K562 (cell line): ENCODE results near the gene AKAP6. TPM values are rescaled to one million over a fixed set of nuclear protein-coding genes. Genes with fewer than 3 reads are reported as not detected.

Experiments used
- ATAC-seq: fragments of 200-7000 bp; cut with Tn5 transposase; 3 replicates; pipeline ENCODE4 v1.9.1; 2020; ENCODE audit warnings: moderate library complexity
- BruUV-seq: library from RNA; stranded (reverse); fragments of 400-500 nt; replicated peaks from 2 replicates; lab custom pipeline; 2021; lab: Mats Ljungman, UMichigan
- CTCF ChIA-PET: fragments of 300-600 bp; formaldehyde crosslinking; extraction: SDS; loops from one replicate; lab custom pipeline; 2021; ENCODE audit warnings: low intra/inter-chr PET ratio; lab: Yijun Ruan, JAX
- POLR2A ChIA-PET: fragments of 300-600, 350-650 bp; sonication (Branson Sonifier 250); formaldehyde crosslinking; extraction: SDS; loops from one replicate; lab custom pipeline; 2021; ENCODE audit warnings: antibody characterized with exemption, inconsistent platforms; lab: Yijun Ruan, JAX
- DNase-seq, 4 experiments: peaks; one replicate each; pipeline versions ENCODE4 v3.0.0 to v3.0.0-alpha.2; 2011 to 2018; ENCODE audit warnings: low spot score in 3 of 4, mixed read lengths in 3 of 4; ENCODE audit errors: extremely low read depth in 1 of 4
- FAIRE-seq: peaks from 2 replicates; lab custom pipeline; 2011; peaks lifted over from hg19 to GRCh38; lab: Jason Lieb, UNC
- H2AFZ ChIP-seq: 2 replicates; pipeline ENCODE4 v1.6.0; 2011; ENCODE audit warnings: low read depth, low read length, control low read depth, inconsistent platforms
- H3K27ac ChIP-seq: fragments of 200-600 bp; 3 replicates; pipeline ENCODE4 v1.8.0; 2011; ENCODE audit warnings: low read depth, mild to moderate bottlenecking, control low read depth, inconsistent platforms, low read length, moderate library complexity, mixed read lengths; ENCODE audit errors: extremely low read depth
- H3K27me3 ChIP-seq, 2 experiments: fragments of 300-600 bp in 1 of 2; 2 replicates in 1 of 2; 3 replicates in 1 of 2; pipeline versions ENCODE4 v1.6.0 to v1.8.0; 2011; ENCODE audit warnings: inconsistent platforms in 2 of 2, low read length in 2 of 2, mild to moderate bottlenecking in 1 of 2, mixed read lengths in 1 of 2, moderate library complexity in 1 of 2; ENCODE audit not compliant: control insufficient read depth in 2 of 2, insufficient read depth in 2 of 2
- H3K36me3 ChIP-seq: fragments of 300-600 bp; 3 replicates; pipeline ENCODE4 v1.8.0; 2011; ENCODE audit warnings: mild to moderate bottlenecking, low read length, inconsistent platforms; ENCODE audit not compliant: control insufficient read depth, insufficient read depth
- H3K4me1 ChIP-seq, 2 experiments: fragments of 200-600 bp in 1 of 2; replicated peaks in 1 of 2; 2 replicates in 1 of 2; 3 replicates in 1 of 2; pipeline versions ENCODE4 v1.5.1 to v1.8.0; 2011; ENCODE audit warnings: inconsistent platforms in 2 of 2, low read length in 2 of 2, mild to moderate bottlenecking in 1 of 2, mixed read lengths in 1 of 2, moderate library complexity in 1 of 2; ENCODE audit not compliant: control insufficient read depth in 2 of 2, insufficient read depth in 2 of 2
- H3K4me2 ChIP-seq: 2 replicates; pipeline ENCODE4 v1.6.1; 2011; ENCODE audit warnings: low read length, control low read depth, inconsistent platforms, mixed read lengths; ENCODE audit not compliant: insufficient read depth
- H3K4me3 ChIP-seq: fragments of 200-600 bp; sonication (generic), shearing (Covaris generic); 2 replicates; pipeline ENCODE4 v1.5.1; 2016; ENCODE audit warnings: control low read depth, inconsistent platforms
- H3K79me2 ChIP-seq: fragments of 200-600 bp; 3 replicates; pipeline ENCODE4 v1.8.0; 2011; ENCODE audit warnings: low read length, inconsistent platforms; ENCODE audit not compliant: control insufficient read depth, insufficient read depth
- H3K9ac ChIP-seq, 2 experiments: 2 replicates each; pipeline versions ENCODE4 v1.6.0 to v1.6.1; 2011; ENCODE audit warnings: low read depth in 2 of 2, low read length in 2 of 2, control low read depth in 1 of 2, inconsistent platforms in 1 of 2, mild to moderate bottlenecking in 1 of 2, mixed read lengths in 1 of 2; ENCODE audit not compliant: insufficient read depth in 1 of 2
- H3K9me1 ChIP-seq: one replicate; pipeline ENCODE4 v1.6.0; 2011; ENCODE audit warnings: inconsistent platforms, mild to moderate bottlenecking, low read length, moderate library complexity; ENCODE audit not compliant: control insufficient read depth, insufficient read depth
- H3K9me3 ChIP-seq: replicated peaks from 2 replicates; pipeline ENCODE4 v1.5.1; 2011; ENCODE audit warnings: low read depth, low read length, inconsistent platforms; ENCODE audit not compliant: control insufficient read depth, insufficient read depth
- H4K20me1 ChIP-seq: replicated peaks from 2 replicates; pipeline ENCODE4 v1.6.1; 2011; ENCODE audit warnings: low read length, inconsistent platforms, mixed read lengths; ENCODE audit not compliant: control insufficient read depth, insufficient read depth
- EGR1 ChIP-seq: fragments of 450-650 bp; conservative IDR thresholded peaks from 2 replicates; pipeline ENCODE4 v1.6.1; 2017; ENCODE audit warnings: mild to moderate bottlenecking
- FOXJ2 ChIP-seq: fragments of 200-800 bp; sonication (Bioruptor generic); IDR thresholded peaks from 2 replicates; pipeline ENCODE4 v1.6.1; 2016; ENCODE audit warnings: missing genetic modification characterization, missing compliant biosample characterization
- POLR2H ChIP-seq: IDR thresholded peaks from 2 replicates; pipeline ENCODE4 v1.6.1; 2016; ENCODE audit warnings: missing genetic modification characterization, low read depth, mild to moderate bottlenecking, control low read depth, missing compliant biosample characterization, moderate library complexity
- SAFB2 ChIP-seq: fragments of 200-400 bp; formaldehyde crosslinking; IDR thresholded peaks from 2 replicates; pipeline ENCODE4 v1.6.1; 2018; ENCODE audit warnings: borderline replicate concordance, low read length, low read depth, moderate library complexity; ENCODE audit not compliant: severe bottlenecking
- WGBS: fragments of 100-300 bp; shearing (Covaris generic); methylation state at CpG from one replicate; pipeline ENCODE4 v1.1.6; 2016; ENCODE audit warnings: low coverage, mixed read lengths; ENCODE audit not compliant: insufficient coverage; ENCODE audit errors: missing lambda C conversion rate; 5-methylcytosine and 5-hydroxymethylcytosine counted together
- in situ Hi-C: fragments of 300-500 bp; cut with MboI; formaldehyde crosslinking; loops from 4 replicates; pipeline ENCODE4 v1.15.0; 2018; ENCODE audit warnings: inconsistent platforms, mixed read lengths
- intact Hi-C: fragments of 100-400 bp; cut with micrococcal nuclease; formaldehyde crosslinking; loops from 2 replicates; pipeline ENCODE4 v1.14.2; 2022
- polyA plus RNA-seq, 8 experiments: library from polyadenylated mRNA; depleted of rRNA in 4 of 8; stranded (reverse) in 5 of 8; unstranded in 3 of 8; fragments of >200 nt; fragmentation: Nextera tagmentation in 2 of 8; fragmentation: Illumina TruSeq in 1 of 8; extraction: Ambion mirVana in 2 of 8; extraction: Trizol in 1 of 8; gene quantifications; 2 replicates each; pipeline versions ENCODE4 v1.2.1 to v1.2.3, GENCODE V29; 2011 to 2014; ENCODE audit warnings: inconsistent platforms in 1 of 8, missing spikeins in 1 of 8
- total RNA-seq, 7 experiments: library from RNA; depleted of rRNA in 6 of 7; stranded (reverse); fragments of >200 nt in 6 of 7; fragmentation: Illumina TruSeq in 2 of 7; extraction: Trizol in 2 of 7; gene quantifications; 2 replicates each; pipeline versions ENCODE4 v1.2.1 to v1.2.3, GENCODE V29; 2011 to 2021; ENCODE audit warnings: low replicate concordance in 1 of 7
- TF ChIP-seq, protein P1 (sequence below): fragments of 250-450 bp; sonication (Bioruptor Pico); IDR thresholded peaks from 2 replicates; pipeline ENCODE4 v1.8.0; 2022; ENCODE audit warnings: inconsistent platforms
- TF ChIP-seq, protein P2 (sequence below): IDR thresholded peaks from 3 replicates; pipeline ENCODE4 v1.6.1; 2011; ENCODE audit warnings: borderline replicate concordance, mild to moderate bottlenecking; ENCODE audit not compliant: insufficient read length, insufficient read depth
- TF ChIP-seq, protein P3 (sequence below): fragments of 250-450 bp; sonication (Bioruptor Pico); IDR thresholded peaks from 2 replicates; pipeline ENCODE4 v1.8.0; 2021; ENCODE audit warnings: mild to moderate bottlenecking, moderate library complexity

The AKAP6 gene
- total and polyA plus RNA-seq, 9 of the 15 experiments (the other 6 are each of a cell fraction or from before 2014, with no cell fraction given) = 0.03 to 1.7 (median 0.48) TPM

DNA sequence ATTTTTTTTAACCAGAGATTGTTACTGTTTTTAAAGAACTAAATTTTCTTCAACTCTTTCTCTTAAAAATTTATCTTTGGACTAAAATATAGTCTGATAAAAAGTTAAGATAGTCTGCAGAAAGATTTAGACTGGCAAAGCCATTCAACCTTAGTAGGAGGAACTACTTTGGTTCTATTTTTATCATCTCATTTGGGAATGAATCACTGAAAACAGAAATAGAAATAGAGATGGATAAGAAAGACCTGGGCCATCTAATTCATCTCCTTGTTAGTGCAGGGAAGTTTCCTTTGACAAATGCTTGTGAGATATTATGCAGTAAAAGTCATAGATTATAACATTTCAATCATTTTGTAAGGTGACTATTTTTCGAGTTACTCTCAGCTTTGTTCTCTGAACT lies 346.3 kb downstream of the AKAP6 start:
- H3K9me1 ChIP-seq = no peaks in the 10 kb centered on the region
- ATAC-seq (no peak), DNase-seq (no peak), FAIRE-seq (no peak)
- CTCF ChIA-PET = no interaction called here
- H3K9me3 ChIP-seq = no peaks in the 10 kb centered on the region
- POLR2A ChIA-PET = no interaction called here
- in situ Hi-C loops (loop anchor here (25.0 kb wide), 1 partner anchor 1487 kb away; no protein-coding TSS in a partner anchor), intact Hi-C loops (no loop called here)
- H3K4me1 ChIP-seq = no peaks in the 10 kb centered on the region
- no peak overlapping the region for H2AFZ ChIP-seq
- no peak overlapping the region for H3K4me3 ChIP-seq
- TF ChIP-seq, protein P1, sequence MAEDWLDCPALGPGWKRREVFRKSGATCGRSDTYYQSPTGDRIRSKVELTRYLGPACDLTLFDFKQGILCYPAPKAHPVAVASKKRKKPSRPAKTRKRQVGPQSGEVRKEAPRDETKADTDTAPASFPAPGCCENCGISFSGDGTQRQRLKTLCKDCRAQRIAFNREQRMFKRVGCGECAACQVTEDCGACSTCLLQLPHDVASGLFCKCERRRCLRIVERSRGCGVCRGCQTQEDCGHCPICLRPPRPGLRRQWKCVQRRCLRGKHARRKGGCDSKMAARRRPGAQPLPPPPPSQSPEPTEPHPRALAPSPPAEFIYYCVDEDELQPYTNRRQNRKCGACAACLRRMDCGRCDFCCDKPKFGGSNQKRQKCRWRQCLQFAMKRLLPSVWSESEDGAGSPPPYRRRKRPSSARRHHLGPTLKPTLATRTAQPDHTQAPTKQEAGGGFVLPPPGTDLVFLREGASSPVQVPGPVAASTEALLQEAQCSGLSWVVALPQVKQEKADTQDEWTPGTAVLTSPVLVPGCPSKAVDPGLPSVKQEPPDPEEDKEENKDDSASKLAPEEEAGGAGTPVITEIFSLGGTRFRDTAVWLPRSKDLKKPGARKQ (CRISPR knock-in tag) = no peak
- TF ChIP-seq SAFB2 = no peak
- TF ChIP-seq, protein P2, sequence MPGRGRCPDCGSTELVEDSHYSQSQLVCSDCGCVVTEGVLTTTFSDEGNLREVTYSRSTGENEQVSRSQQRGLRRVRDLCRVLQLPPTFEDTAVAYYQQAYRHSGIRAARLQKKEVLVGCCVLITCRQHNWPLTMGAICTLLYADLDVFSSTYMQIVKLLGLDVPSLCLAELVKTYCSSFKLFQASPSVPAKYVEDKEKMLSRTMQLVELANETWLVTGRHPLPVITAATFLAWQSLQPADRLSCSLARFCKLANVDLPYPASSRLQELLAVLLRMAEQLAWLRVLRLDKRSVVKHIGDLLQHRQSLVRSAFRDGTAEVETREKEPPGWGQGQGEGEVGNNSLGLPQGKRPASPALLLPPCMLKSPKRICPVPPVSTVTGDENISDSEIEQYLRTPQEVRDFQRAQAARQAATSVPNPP = no peak
- TF ChIP-seq, protein P3, sequence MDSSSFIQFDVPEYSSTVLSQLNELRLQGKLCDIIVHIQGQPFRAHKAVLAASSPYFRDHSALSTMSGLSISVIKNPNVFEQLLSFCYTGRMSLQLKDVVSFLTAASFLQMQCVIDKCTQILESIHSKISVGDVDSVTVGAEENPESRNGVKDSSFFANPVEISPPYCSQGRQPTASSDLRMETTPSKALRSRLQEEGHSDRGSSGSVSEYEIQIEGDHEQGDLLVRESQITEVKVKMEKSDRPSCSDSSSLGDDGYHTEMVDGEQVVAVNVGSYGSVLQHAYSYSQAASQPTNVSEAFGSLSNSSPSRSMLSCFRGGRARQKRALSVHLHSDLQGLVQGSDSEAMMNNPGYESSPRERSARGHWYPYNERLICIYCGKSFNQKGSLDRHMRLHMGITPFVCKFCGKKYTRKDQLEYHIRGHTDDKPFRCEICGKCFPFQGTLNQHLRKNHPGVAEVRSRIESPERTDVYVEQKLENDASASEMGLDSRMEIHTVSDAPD = no peak
- no peak for TF ChIP-seq POLR2H (tag)
- no peak for TF ChIP-seq FOXJ2 (tag)
- no peak for TF ChIP-seq EGR1
- no peaks in the 10 kb centered on the region for H3K36me3 ChIP-seq
- 0% methylated on average over 1 of the region's 1 CpG for WGBS
- no peaks in the 10 kb centered on the region for H3K79me2 ChIP-seq
- H3K9ac ChIP-seq = no peak overlapping the region
- H3K27ac ChIP-seq = no peak overlapping the region
- no peaks in the 10 kb centered on the region for H3K27me3 ChIP-seq
- H3K4me2 ChIP-seq = no peak overlapping the region
- BruUV-seq = no TSS peak
- H4K20me1 ChIP-seq = no peaks in the 10 kb centered on the region
